GM18505 (cell line): ENCODE measurements around the gene SLCO1C1.

Experiments used
- ATAC-seq: cut with Tn5 transposase; IDR thresholded peaks from one replicate; pipeline ENCODE4 v1.9.1; 2021; ENCODE audit not compliant: unreplicated experiment
- POLR2A ChIP-seq: IDR thresholded peaks from 4 replicates; pipeline ENCODE4 v1.6.1; 2011; ENCODE audit warnings: borderline replicate concordance; ENCODE audit not compliant: insufficient read depth, insufficient read length; ENCODE audit errors: extremely low read depth

Gene SLCO1C1

GRCh38 chr12:20695232-20695631 is at the start of gene SLCO1C1:
Gene SLCO1C1, plus strand, starts transcription at chr12:20695332. Its CDS starts 4,245 bp downstream, at chr12:20699577.
- ATAC-seq, result no peak
- TF ChIP-seq POLR2A, result no peak

- no peak for TF ChIP-seq POLR2A
Observed at GRCh38 chr12:20646239-20646827, 48.8 kb upstream of the SLCO1C1 start.

GRCh38 chr12:20653871-20654270 is 41.3 kb upstream of the SLCO1C1 start:
- TF ChIP-seq POLR2A, result no peak
- ATAC-seq, result no peak

More at GRCh38 chr12:20646239-20646827, 48.8 kb upstream of the SLCO1C1 start:
- ATAC-seq, result peak; percentile 61

GRCh38 chr12:20656600-20656999 is 38.5 kb upstream of the SLCO1C1 start:
- ATAC-seq, result no peak
- no peak for TF ChIP-seq POLR2A

- no peak for TF ChIP-seq POLR2A
- ATAC-seq, result no peak
Observed at GRCh38 chr12:20657496-20657895, 37.6 kb upstream of the SLCO1C1 start.

GRCh38 chr12:20681334-20681733 is 13.8 kb upstream of the SLCO1C1 start:
- no peak for ATAC-seq
- no peak for TF ChIP-seq POLR2A

- no peak for TF ChIP-seq POLR2A
- ATAC-seq, result no peak
Observed at GRCh38 chr12:20696181-20696905, 1.2 kb downstream of the SLCO1C1 start.

- no peak for TF ChIP-seq POLR2A
- no peak for ATAC-seq
Observed at GRCh38 chr12:20701106-20701505, 6.0 kb downstream of the SLCO1C1 start.

GRCh38 chr12:20704860-20705259 is 9.7 kb downstream of the SLCO1C1 start:
- ATAC-seq, result no peak
- no peak for TF ChIP-seq POLR2A

GRCh38 chr12:20711846-20712245 is 16.7 kb downstream of the SLCO1C1 start:
- no peak for TF ChIP-seq POLR2A
- no peak for ATAC-seq

GRCh38 chr12:20716037-20716436 is 20.9 kb downstream of the SLCO1C1 start:
- no peak for ATAC-seq
- no peak for TF ChIP-seq POLR2A

- no peak for ATAC-seq
- no peak for TF ChIP-seq POLR2A
Observed at GRCh38 chr12:20716985-20717384, 21.9 kb downstream of the SLCO1C1 start.

- no peak for ATAC-seq
- TF ChIP-seq POLR2A, result no peak
Observed at GRCh38 chr12:20718294-20718693, 23.2 kb downstream of the SLCO1C1 start.

GRCh38 chr12:20722142-20722541 is 27.0 kb downstream of the SLCO1C1 start:
- TF ChIP-seq POLR2A, result no peak
- ATAC-seq, result no peak
